ENCODE data around the gene ACTR1B.
"Not testable (repeated sequence)": the region's sequence is repeated elsewhere in the genome, so short reads cannot be mapped to it uniquely, and the experiment has no call there.

DNA sequence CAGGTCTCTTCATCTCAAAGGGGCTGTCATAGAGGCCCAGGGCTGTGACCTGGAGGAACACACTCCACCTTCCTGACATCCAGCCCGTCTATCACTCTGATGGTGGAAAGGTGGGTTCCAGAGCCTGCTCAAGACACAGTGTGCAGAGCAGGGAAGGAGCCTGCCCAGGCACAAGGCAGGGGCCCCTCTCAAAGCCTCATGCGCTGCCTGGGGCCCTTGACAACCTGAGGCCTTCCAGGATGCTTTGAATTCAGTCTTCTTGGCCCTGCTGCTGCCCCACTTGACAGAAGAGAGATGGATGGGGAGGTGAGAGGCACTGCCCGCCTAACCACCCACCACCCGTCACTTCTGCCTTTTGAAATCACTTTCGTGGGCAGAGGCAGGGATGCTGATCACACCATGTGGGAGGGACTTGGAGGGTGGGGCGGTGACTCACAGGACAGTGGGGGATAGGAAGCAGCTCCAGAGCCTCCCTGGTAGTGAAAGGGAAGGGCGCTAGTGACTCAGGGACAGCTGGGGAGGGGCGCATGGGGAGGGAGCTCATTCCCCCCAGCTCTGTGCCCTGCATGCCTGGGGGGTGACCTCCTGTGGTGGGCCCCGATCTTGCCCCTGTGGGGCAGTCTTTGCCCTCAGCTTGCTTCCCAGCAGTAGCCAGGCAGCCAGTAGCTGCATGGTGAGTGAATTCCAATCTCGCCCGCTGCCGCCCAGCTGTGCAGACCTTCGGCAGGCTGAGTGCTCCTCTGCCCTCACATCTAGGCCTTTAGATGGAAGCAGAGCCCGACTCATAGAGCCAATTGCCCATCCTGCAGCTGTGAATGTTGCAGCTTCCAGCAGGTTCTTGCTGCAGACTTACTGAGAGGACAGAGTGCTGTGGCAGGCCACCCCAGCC is 44.7 kb downstream of the ACTR1B start:
- TF ChIP-seq, protein P1, sequence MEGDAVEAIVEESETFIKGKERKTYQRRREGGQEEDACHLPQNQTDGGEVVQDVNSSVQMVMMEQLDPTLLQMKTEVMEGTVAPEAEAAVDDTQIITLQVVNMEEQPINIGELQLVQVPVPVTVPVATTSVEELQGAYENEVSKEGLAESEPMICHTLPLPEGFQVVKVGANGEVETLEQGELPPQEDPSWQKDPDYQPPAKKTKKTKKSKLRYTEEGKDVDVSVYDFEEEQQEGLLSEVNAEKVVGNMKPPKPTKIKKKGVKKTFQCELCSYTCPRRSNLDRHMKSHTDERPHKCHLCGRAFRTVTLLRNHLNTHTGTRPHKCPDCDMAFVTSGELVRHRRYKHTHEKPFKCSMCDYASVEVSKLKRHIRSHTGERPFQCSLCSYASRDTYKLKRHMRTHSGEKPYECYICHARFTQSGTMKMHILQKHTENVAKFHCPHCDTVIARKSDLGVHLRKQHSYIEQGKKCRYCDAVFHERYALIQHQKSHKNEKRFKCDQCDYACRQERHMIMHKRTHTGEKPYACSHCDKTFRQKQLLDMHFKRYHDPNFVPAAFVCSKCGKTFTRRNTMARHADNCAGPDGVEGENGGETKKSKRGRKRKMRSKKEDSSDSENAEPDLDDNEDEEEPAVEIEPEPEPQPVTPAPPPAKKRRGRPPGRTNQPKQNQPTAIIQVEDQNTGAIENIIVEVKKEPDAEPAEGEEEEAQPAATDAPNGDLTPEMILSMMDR (IDR thresholded peaks at IDR 0.05) = not testable (repeated sequence)
- TF ChIP-seq ZFX (IDR thresholded peaks at IDR 0.05; ENCODE audit: borderline replicate concordance) = not testable (repeated sequence)

All from 22Rv1 (cell line).